IPS DF 4.7 (cell line): Measurements from ENCODE around the gene DNAJC30.

ENCODE experiments used
- DNase-seq: peaks from one replicate; pipeline ENCODE4 v3.0.0-alpha.2; 2013; ENCODE audit warnings: low spot score; ENCODE audit errors: extremely low read depth

DNAJC30 gene

DNA sequence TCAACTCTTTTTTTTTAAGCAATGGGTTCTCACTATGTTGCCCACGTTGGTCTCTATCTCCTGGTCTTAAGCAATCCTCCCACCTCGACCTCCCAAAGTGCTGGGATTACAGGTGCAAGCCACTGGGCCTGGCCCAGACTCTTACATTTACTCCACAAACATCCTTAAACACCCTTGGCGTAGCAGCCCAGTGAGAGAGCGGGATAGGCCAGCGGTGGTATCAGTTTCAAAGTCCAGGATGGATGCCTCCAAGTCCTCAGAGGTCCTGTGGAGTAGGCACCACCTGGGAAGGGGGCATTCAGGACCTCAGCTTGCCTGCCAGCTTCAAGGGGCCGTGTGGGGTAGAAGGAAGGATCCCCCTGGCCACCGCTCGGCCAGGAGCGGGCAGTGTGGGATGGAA lies 33.7 kb downstream of the DNAJC30 start:
- no peak for DNase-seq

DNA sequence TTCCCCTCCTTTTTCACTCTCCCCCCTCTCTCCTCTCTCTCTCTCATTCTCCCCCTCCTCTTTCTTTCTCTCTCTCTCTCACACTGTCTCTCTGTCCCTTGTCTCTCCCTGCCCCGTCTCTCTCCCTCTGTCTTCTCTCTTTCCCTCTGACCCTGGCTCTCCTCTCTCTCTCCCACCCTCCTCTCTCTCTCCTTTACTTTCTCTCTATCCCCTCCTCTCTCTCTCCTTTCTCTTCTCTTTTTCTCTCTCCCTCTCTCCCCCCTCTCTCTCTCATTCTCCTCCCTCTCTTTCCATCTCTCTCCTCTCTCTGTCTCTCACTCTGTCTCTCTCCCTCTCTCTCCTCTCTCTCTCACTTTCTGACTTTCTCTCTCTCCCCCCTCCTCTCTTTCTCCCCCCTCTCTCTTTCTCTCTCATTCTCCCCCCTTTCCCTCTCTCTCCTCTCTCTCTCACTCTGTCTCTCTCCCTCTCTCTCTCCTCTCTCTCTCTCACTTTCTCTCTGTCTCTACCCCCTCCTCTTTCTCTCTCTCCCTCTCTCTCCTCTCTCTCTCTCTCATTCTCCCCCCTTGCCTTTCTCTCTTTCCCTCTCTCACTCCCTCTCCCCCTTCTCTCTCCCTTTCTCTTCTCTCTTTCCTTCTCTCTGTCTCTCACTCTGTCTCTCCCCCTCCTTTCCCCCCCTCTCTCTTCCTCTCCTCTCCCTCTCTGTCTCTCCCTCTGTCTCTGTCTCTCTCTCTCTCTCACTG lies 34.5 kb downstream of the DNAJC30 start:
- DNase-seq: no peak

DNA sequence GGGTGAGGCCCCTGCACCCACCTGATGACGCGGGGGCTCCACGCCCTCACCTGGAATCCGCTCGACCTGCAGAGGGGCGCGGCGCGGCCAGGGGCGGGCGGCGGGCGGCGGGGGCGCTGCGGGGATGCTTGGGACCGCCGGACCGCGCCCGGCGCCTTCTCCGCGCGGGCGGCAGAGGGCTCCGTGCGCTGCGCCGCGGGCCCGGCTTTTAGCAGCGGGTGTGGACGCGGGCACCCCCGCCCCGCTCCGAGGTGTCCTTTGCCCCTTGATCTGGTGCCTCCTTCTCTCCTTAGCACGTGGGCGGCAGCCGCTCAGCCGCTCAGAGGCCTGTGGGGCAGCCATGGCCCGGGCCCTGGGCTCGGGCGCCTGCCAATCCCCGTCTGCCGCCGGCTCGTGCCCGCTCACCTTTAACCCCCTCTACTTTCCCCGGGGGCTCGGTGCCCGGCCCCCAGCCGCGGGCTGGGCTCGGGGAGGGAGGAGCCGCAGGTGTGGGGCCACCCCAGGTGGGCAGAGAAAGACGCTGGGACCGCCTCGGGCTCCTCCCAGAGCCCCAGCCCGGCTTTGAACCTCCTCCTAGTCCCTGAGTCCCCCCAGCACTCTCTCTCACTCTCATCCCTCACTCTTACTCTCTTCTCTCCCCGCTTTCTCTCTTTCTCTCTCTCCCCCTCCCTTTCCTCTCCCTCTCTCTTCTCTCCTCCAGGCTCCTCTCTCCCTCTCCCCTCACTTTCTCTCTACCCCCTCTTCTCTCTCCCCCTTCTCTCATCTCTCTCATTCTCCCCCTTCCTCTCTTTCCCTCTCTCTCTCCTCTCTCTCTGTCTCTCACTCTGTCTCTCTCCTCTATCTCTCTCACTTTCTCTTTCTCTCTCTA lies 35.3 kb downstream of the DNAJC30 start:
- no peak for DNase-seq

DNA sequence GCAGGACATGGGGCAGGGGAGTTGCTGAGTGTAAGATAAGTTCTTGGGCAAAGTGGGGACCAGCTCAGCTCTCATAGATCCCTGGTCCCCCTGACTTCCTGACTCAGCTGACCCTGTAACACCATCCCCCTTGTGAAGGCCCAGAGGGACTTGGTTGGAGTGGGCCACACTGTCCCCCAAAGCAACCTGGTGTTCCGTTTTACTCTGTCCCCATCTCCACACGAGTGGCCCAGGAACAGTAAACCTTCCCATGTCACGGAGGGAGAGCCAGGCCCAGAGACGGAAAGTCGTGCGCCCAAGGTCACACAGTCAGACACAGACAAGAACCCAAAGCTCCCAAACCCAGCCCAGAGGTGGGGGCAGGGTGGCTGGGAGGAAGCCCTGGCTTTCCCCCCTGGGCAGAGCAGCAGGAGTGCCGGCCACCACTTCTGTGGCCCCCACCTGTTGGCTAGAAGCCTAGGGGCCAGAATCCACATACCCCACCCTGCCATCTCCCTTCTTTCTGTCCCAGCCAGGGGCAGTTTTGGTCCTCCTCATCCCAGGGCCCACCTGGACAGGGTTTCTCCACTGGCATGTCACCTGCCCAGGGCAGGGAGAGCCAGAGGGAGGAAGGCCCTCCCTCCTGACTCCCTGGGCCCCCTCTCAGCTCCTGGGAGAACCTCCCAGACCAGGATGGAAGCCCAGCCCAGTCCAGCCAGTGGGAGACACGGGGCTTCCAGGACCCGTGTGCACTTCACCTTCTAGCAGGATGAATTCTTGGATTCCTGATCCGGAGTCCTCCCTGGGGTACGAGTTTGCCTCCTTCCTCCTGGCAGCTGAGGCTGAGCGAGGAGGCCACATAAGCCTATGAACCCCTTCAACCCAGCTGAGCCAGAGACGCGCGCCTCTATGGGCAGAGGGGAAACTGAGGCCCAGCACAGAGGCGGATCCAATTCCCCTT lies 36.2 kb downstream of the DNAJC30 start:
- no peak for DNase-seq

DNA sequence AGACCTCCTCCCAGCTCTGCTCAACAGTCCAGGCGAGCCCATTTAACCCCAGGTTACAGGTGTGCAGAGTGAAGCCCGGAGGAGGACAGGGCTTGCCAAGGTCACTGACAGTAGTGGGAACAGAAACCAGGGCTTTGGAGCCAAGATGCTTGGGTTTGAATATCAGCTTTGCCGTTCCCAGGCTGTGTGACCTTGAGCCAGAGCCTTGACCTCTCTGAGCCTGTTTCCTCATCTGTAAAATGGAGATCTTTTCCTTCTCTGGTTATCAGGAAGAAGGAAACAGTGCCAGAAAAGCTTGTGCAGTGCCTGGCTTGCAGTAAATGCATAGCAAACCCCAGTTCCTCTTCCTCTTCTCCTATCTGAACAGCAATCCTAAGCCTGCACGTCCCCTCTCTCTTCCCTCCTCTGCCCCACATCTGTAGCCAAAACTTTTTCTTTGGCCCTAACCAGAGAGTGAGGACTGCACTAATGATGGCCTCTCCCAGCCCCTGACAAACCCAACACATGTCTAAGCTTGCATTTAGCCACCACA lies 37.5 kb downstream of the DNAJC30 start:
- no peak for DNase-seq

DNA sequence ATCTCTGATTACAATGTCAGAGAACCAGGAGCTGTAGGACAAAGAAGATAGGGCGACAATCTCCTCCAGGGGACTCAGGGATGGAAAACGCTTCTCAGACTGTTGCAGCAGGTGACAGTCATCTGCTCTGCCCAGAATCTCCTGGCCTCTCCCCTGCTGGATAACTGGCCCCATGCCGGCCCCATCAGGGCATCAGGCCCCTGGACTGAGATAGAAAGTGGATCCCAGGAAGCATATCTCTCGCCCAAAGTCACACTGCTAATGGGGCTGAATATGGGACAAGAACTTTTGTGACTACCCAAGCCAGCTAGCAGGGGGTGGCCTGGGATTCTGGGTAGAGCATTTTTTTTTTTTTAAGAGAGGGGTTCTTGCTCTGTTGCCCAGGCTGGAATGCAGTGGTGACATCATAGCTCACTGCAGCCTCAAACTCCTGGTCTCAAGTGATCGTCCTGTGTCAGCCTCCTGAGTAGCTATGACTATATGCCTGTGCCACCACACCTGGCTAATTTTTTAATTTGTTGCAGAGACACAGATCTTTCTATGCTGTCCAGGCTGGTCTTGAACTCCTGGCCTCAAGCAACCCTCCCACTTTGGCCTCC lies 38.5 kb downstream of the DNAJC30 start:
- no peak for DNase-seq

DNA sequence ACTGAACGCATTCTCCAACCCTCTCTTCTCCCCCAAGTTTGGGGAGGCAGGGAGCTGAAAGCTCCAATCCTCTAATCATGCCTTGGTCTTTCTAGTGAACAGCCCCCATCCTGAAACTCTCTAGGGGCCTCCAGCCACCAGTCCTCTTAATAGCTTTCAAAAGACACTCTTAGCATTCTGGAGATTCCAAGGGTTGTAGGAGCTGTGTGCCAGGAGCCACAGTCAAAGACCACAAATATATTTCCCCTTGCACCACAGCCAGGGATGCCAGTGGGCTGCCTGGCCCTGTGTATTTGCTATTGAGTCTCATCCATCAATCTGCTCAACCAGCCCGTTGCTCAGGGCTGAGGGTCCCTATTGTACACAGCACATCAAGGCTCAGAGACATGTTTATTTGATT lies 40.4 kb downstream of the DNAJC30 start:
- no peak for DNase-seq

DNA sequence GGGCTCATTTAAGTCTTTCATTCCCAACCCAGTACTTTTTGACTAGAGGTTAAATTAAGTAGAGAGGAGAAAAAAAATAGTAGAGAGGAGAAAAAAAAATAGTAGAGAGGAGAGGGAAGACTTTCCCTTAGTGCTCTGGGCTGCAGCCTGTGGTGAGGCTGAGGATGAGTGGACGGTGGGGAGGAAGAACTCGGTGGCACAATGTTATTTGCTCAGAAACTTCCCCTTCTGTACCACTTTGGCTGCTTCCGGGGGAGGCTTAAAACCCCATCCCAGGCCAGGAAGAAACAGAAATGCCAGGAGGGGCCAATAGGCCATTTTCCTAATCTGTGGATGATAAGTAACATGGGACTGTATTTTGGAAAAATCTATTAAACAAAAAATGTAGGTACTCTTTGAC lies 44.3 kb downstream of the DNAJC30 start:
- DNase-seq: no peak

DNA sequence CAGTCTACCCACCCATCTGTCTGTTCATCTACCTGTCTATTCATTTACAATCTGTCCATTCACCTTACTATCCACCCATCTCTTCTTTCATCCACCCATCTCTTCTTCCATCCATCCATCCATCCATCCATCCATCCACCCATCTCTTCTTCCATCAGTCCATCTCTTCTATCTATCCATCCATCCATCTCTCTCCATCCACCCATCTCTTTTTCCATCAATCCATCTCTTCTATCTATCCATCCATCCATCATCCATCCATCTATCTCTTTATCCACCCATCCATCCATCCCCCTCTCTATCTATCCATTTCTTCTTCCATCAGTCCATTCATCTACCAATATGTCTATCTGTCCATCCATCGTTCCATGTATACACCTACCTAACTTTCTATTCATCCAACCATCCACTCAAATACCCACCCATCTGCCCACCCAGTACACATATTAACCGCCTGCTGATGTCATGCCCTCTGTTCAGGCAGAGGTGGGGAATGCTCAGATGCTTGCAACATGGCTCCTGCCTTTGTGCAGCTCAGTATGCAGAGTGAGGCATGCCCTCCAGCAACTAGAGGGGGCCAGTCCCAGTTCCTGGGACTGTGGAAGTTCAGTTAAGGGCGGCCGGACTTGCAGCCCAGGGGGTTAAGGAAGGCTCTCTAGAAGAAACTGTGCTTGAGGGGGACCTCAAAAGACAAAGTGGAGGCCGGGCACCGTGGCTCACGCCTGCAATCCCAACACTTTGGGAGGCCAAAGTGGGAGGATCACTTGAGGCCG lies 47.6 kb downstream of the DNAJC30 start:
- DNase-seq: no peak

DNA sequence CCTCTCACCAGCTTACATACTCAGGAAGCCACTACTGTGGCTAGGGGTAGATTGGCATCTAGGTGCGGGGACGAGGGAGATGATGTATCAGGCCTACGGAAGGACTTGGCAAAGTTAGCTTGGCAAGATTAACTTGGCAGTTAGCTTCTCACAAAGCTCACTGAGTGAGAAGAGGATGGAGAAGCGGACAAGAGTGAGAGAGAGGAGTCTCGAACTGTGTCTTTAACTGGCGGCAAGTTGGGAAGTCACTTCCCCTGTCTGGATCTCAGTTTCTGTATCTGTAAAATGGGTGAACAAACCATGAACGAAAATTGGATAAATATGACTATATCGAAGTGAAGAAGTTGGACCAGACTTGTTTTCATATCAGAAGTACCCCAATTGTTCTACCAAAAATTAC lies 49.4 kb downstream of the DNAJC30 start:
- no peak for DNase-seq

DNA sequence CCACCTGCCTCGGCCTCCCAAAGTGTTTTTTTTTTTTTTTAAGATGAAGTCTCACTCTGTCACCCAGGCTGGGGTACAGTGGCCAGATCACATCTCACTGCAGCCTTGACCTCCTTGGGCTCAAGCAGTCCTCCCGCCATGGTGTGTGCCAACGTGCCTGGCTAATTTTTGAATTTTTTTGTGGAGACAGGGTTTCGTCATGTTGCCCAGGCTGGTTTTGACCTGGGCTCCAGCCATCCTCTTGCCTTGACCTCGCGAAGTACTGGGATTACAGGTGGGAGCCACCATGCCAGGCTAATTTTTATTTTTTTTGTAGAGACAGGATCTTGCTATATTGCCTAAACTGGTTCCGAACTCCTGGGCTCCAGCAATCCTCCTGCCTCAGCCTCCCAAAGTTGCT lies 49.9 kb downstream of the DNAJC30 start:
- no peak for DNase-seq

DNA sequence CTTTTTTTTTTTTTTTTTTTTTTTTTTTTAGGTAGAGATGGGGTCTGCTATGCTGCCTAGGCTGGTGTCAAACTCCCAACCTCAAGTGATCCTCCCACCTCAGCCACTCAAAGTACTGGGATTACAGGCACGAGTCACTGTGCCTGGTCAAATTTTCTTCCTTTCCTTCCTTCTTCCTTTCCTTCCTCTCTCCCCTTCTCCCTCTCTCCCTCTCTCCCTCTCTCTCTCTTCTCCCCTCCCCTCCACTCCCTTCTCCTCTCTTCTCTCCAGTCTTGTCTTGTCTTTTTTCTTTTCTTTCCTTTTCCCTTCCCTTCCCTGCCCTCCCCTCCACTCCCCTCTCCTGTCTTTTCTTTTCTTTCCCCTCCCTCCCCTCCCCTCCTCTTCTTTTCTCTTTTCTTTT lies 51.7 kb downstream of the DNAJC30 start:
- no peak for DNase-seq
